SW480 (cell line): Measurements from ENCODE around the gene FGF13.

ENCODE experiments used
- DNase-seq: peaks from one replicate; pipeline ENCODE4 v3.0.0-alpha.2; 2016; ENCODE audit warnings: low spot score

Gene FGF13

GRCh38 chrX:138711399-138712347 lies at the start of gene FGF13:
Gene FGF13 (minus strand): TSS chrX:138711717. CDS start chrX:138711003, 714 bp downstream.
- DNase-seq, result no peak

GRCh38 chrX:138759217-138759943 lies 47.9 kb upstream of the FGF13 start:
- no peak for DNase-seq

DNA sequence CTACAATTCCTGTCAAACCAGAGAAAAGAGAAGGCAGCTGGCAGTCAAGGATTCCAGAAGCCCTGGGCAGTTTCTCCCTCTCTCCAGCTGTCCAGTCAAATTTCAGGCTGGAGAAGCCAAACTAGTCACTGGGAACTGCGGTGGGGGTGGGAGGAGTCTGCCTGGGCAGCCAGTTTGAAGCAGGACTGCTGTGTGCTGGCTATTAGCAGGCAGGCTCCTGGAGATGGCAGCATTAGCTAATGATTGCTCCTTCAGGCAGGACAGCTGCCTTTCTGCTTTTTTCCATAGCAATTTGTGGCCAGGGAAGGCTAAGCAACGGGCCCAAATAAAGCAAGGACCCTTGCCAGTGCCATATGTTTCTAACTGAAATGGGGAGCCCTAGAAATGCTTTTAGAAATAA lies 44.7 kb upstream of the FGF13 start:
- peak; percentile 46 for DNase-seq

DNA sequence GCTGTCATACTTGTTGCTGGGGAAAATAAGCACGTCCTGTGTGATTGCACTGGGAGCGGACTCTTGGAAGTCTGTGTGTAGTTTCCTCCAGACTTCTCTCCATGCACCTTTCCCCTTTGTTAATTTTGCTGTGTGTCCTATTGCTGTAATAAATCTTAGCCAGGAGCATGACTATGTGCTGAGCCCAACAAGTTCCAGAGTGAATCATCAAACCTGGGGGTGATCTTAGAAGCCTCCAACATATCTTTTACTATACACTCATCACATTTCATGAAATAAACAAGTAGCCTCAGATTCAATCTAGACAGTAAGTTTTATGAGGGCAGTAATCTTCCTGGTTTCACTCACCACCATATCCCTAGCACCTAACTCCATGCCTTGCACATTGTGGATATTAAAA lies 43.3 kb upstream of the FGF13 start:
- DNase-seq, result no peak

- peak; percentile 22 for DNase-seq
Observed at GRCh38 chrX:138748480-138748879, 37.0 kb upstream of the FGF13 start.

- peak; percentile 53 for DNase-seq
Observed at GRCh38 chrX:138745196-138745595, 33.7 kb upstream of the FGF13 start.

DNA sequence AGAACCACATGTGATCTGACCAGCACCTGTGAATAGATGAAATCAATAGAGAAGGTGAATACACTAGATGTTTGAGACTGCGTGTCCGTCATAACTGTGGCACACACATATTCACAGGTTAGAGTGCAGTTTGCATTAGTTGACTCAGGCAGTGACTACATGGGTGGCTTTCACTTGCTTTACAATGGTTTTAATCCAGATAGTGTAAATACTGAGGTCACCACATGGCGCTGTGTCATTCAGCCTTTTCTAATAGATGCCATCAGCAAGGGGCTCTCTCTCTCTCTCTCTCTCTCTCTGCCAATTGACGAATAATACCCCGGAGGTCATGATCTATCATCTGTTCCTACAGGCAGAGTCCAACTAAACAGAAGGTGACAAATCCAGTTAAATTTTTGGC lies 30.7 kb upstream of the FGF13 start:
- DNase-seq, result no peak

DNA sequence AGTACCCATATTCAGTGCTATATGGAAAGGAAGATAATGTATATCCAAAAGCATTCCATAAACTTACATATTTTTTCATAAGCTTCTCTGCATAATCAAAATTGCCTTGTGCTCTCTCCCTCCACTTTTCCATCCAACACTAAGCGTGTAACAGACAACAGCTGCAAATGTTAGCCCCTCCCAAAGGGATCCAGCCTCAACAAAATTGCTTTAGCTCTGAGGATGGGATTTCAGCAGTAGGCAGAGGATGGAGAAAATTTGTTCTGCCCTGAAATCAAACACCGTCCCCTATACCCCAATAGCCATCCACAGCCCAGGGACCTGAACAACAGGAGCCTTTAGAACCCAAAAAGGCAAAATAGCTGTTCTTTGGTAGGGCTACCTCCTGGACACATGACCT lies 28.8 kb upstream of the FGF13 start:
- DNase-seq, result no peak

- DNase-seq, result no peak
Observed at GRCh38 chrX:138723301-138723700, 11.8 kb upstream of the FGF13 start.

DNA sequence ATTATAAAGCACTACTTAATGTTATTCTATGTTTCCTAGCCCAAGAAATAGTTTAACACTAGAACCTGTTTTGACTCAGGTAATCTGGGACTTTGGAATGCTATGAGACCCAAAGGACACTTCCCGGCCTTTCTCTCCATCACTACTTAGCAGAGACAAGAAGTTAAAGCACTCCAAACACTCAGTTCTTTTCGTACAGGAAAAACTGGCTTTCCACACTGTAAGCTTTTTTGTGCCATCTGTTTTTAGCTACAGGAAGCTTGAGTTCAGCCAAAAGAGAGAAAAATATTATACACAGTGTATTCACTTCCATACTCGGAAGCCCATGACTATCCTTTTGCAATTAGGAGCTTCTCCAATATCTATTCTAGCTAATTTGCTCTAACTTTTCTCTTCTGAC lies 7.9 kb upstream of the FGF13 start:
- DNase-seq, result no peak

DNA sequence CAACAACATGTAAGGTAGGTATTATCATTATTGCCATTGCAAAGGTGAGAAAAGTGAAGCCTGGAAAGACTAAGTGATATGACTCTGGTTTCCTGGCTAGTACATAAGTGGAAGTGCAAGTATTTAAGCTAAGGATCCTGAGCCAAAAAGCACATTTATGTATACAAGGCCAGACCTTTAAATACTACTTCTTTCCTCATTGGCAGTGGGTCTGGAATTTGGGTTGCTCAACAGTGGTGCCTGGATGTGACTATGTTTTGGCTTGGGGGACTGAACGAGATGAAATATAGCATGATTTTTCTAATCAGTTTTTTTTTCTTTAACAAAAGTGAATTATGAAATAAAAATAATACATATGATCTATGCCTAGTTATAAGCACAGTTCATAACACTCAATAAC lies 7.4 kb upstream of the FGF13 start:
- no peak for DNase-seq

GRCh38 chrX:138710866-138711341 lies 613 bp downstream of the FGF13 start:
- no peak for DNase-seq

GRCh38 chrX:138709886-138710791 lies 1.4 kb downstream of the FGF13 start:
- no peak for DNase-seq

DNA sequence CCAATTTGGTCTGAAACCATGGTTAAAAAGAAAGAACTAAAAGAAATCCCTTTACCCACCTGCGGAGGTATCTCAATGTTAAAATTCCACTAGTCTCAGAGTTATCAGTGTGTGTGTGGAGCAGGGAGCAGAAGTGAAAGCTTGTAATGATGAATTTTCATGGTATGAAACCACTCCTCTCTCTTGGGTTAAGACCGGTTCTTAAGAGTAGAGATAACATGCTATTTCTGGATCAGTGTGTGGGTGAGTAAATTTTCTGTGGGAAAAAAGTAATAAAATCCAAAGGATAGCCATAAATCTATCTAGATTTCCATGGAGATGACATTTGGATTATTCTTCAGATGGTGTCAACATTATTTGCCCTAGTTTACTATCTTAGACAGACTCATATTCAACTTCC lies 3.2 kb downstream of the FGF13 start:
- no peak for DNase-seq

- no peak for DNase-seq
Observed at GRCh38 chrX:138704596-138704995, 6.9 kb downstream of the FGF13 start.

DNA sequence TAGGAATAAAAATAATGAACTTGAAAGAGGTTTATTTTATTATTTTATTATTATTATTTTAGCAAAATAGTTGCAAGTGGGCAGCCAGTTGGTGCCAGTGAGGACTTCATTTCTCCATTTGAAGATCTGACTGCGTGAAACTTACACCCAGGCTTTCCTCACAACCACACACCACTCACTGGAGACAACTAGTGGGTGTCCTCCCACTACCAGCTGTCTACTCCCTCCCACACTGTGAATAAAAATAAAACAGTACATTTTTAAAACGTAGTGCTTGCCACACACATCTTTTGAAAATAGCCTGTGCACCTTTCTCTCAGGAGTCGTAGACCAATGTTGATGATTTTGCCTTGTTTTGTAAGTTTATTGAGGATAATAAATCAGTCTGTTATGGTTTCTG lies 7.4 kb downstream of the FGF13 start:
- DNase-seq, result no peak

DNA sequence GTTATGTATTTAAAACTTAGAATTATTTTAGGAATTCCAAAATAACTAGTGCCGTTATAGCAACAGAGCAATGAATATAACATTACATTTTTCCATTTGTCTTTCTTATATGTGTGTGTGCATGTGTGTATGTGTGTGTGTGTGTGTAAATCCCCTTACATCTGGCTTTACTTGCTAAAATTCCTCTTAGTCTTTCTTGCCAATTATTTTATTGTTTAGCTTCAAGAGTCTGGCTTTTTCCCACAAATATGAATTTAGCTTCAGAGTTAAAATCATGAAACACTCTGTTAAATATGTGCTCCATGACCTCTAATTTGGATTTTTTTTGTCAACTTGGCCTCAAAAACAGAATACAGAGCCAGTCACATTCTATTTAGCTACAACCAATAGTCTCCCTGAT lies 18.9 kb downstream of the FGF13 start:
- DNase-seq, result no peak

DNA sequence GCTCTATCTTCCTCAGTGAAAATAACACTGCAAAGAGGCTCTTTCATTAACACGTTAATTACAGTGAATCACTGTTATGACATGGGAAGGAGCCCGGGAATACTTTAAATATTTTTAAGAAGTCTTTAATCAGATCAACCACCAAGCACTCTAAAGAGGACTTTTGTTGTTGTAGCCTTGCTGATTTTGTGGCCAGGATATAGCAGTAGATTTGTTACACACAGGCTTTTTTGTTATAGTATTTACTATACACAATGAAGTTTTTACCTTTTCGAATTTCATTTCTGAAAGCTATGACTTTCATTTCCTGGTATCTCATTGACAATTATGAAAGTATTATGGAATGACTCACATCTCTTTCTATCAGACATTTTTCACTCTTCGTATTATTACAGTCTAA lies 20.3 kb downstream of the FGF13 start:
- DNase-seq, result peak; percentile 22

GRCh38 chrX:138690591-138690990 lies 20.9 kb downstream of the FGF13 start:
- peak; percentile 2 for DNase-seq

GRCh38 chrX:138683600-138683999 lies 27.9 kb downstream of the FGF13 start:
- no peak for DNase-seq

- no peak for DNase-seq
Observed at GRCh38 chrX:138669693-138670092, 41.8 kb downstream of the FGF13 start.

- no peak for DNase-seq
Observed at GRCh38 chrX:138664466-138664865, 47.1 kb downstream of the FGF13 start.
